Loucy (cell line): ENCODE measurements around the gene NKX1-1.

Source experiments
- H2AFZ ChIP-seq: fragments of 200-600 bp; sonication (generic); 2 replicates; pipeline ENCODE4 v1.6.0; 2016; ENCODE audit warnings: antibody characterized with exemption, mild to moderate bottlenecking, low read length, moderate library complexity
- H3F3A ChIP-seq: fragments of 200-600 bp; 2 replicates; pipeline ENCODE4 v1.6.0; 2016; ENCODE audit warnings: antibody characterized with exemption, low read depth, mild to moderate bottlenecking
- H3K27me3 ChIP-seq: fragments of 200-600 bp; sonication (generic); 2 replicates; pipeline ENCODE4 v1.6.1; 2014; ENCODE audit warnings: low read length, mild to moderate bottlenecking; ENCODE audit not compliant: insufficient read depth, poor library complexity, severe bottlenecking
- H3K36me3 ChIP-seq: fragments of 200-600 bp; sonication (generic); 2 replicates; pipeline ENCODE4 v1.6.1; 2016; ENCODE audit warnings: low read length; ENCODE audit not compliant: insufficient read depth
- H3K4me1 ChIP-seq: fragments of 200-600 bp; sonication (generic); 2 replicates; pipeline ENCODE4 v1.5.1; 2014; ENCODE audit warnings: low read length, mild to moderate bottlenecking; ENCODE audit not compliant: insufficient read depth, poor library complexity, severe bottlenecking
- H3K4me2 ChIP-seq: fragments of 200-600 bp; sonication (generic); 2 replicates; pipeline ENCODE4 v1.6.0; 2014; ENCODE audit warnings: antibody characterized with exemption, low read length, low read depth, mild to moderate bottlenecking; ENCODE audit not compliant: poor library complexity, severe bottlenecking
- H3K4me3 ChIP-seq: fragments of 200-600 bp; sonication (generic); 2 replicates; pipeline ENCODE4 v1.5.1; 2014; ENCODE audit warnings: low read length, mild to moderate bottlenecking, mixed read lengths; ENCODE audit not compliant: poor library complexity, severe bottlenecking
- H3K79me2 ChIP-seq: fragments of 200-600 bp; sonication (generic); 2 replicates; pipeline ENCODE4 v1.6.1; 2014; ENCODE audit warnings: low read length; ENCODE audit not compliant: insufficient read depth
- H3K9ac ChIP-seq: fragments of 200-600 bp; sonication (generic); 2 replicates; pipeline ENCODE4 v1.6.0; 2014; ENCODE audit warnings: mild to moderate bottlenecking, low read depth, low read length, moderate library complexity; ENCODE audit not compliant: poor library complexity, severe bottlenecking
- H3K9me2 ChIP-seq: fragments of 200-600 bp; sonication (generic); replicated peaks from 2 replicates; pipeline ENCODE4 v1.6.1; 2016; ENCODE audit warnings: low read depth, low read length, mixed read lengths
- H3K9me3 ChIP-seq: fragments of 200-600 bp; sonication (generic); 2 replicates; pipeline ENCODE4 v1.6.1; 2014; ENCODE audit warnings: mild to moderate bottlenecking, antibody characterized with exemption, low read length, low read depth; ENCODE audit not compliant: insufficient read depth
- H4K20me1 ChIP-seq: fragments of 200-600 bp; sonication (generic); 2 replicates; pipeline ENCODE4 v1.6.0; 2014; ENCODE audit warnings: antibody characterized with exemption, low read length, mild to moderate bottlenecking; ENCODE audit not compliant: insufficient read depth, poor library complexity, severe bottlenecking
- CTCF ChIP-seq: fragments of 200-600 bp; sonication (generic); conservative IDR thresholded peaks from 2 replicates; pipeline ENCODE4 v1.5.1; 2014; ENCODE audit warnings: mild to moderate bottlenecking, antibody characterized with exemption, low read length
- EZH2phosphoT487 ChIP-seq: fragments of 200-600 bp; IDR thresholded peaks from 2 replicates; pipeline ENCODE4 v1.6.1; 2018; ENCODE audit warnings: antibody characterized with exemption, mild to moderate bottlenecking, moderate library complexity, borderline replicate concordance

The NKX1-1 gene

GRCh38 chr4:1409079-1409478, 2.8 kb upstream of the NKX1-1 start:
- H2AFZ ChIP-seq = no peak overlapping the region
- no peaks in the 10 kb centered on the region for H3K79me2 ChIP-seq
- no peaks in the 10 kb centered on the region for H4K20me1 ChIP-seq
- no peaks in the 10 kb centered on the region for H3K36me3 ChIP-seq
- no peak overlapping the region for H3K4me3 ChIP-seq
- H3K9me2 ChIP-seq = no peaks in the 10 kb centered on the region
- no peak for TF ChIP-seq EZH2phosphoT487
- TF ChIP-seq CTCF = no peak
- H3K9me3 ChIP-seq = peaks cover 4% of the 10 kb centered on the region; the same call in 1 of the 2 replicates
- no peaks in the 10 kb centered on the region for H3K4me1 ChIP-seq
- H3K4me2 ChIP-seq = no peak overlapping the region
- no peaks in the 10 kb centered on the region for H3F3A ChIP-seq
- no peaks in the 10 kb centered on the region for H3K27me3 ChIP-seq
- H3K9ac ChIP-seq = no peak overlapping the region

GRCh38 chr4:1408418-1408817, 2.2 kb upstream of the NKX1-1 start:
- no peak overlapping the region for H3K9ac ChIP-seq
- H3K27me3 ChIP-seq = no peaks in the 10 kb centered on the region
- H3K9me2 ChIP-seq = no peaks in the 10 kb centered on the region
- H3F3A ChIP-seq = no peaks in the 10 kb centered on the region
- H3K4me2 ChIP-seq = no peak overlapping the region
- no peaks in the 10 kb centered on the region for H3K79me2 ChIP-seq
- no peaks in the 10 kb centered on the region for H3K4me1 ChIP-seq
- H3K36me3 ChIP-seq = no peaks in the 10 kb centered on the region
- H3K4me3 ChIP-seq = no peak overlapping the region
- no peaks in the 10 kb centered on the region for H4K20me1 ChIP-seq
- H3K9me3 ChIP-seq = peaks cover 4% of the 10 kb centered on the region; the same call in 1 of the 2 replicates
- H2AFZ ChIP-seq = no peak overlapping the region
- TF ChIP-seq CTCF = no peak
- no peak for TF ChIP-seq EZH2phosphoT487

- no peaks in the 10 kb centered on the region for H3K4me1 ChIP-seq
- no peak overlapping the region for H3K4me2 ChIP-seq
These were observed 1.6 kb upstream of the NKX1-1 start for GRCh38 chr4:1407657-1408333.

More at GRCh38 chr4:1407657-1408333, 1.6 kb upstream of the NKX1-1 start:
- Histone ChIP-seq H3K9ac (no peak overlapping the region), H3K4me3 (no peak overlapping the region), H3K79me2 (no peaks in the 10 kb centered on the region), H3K9me2 (no peaks in the 10 kb centered on the region), H4K20me1 (no peaks in the 10 kb centered on the region), H2AFZ (no peak overlapping the region), H3F3A (no peaks in the 10 kb centered on the region), H3K9me3 (peaks cover 4% of the 10 kb centered on the region; the same call in 1 of the 2 replicates), H3K36me3 (no peaks in the 10 kb centered on the region), H3K27me3 (no peaks in the 10 kb centered on the region)
- TF ChIP-seq CTCF = no peak
- no peak for TF ChIP-seq EZH2phosphoT487
